ENCODE data around the gene CHST11. TPM values are rescaled to one million over a fixed set of nuclear protein-coding genes. Genes with fewer than 3 reads are reported as not detected.

CHST11 gene
- total RNA-seq, 4 donors from 2014 or later: 2.1 to 7.3 (median 4.9) TPM

DNA sequence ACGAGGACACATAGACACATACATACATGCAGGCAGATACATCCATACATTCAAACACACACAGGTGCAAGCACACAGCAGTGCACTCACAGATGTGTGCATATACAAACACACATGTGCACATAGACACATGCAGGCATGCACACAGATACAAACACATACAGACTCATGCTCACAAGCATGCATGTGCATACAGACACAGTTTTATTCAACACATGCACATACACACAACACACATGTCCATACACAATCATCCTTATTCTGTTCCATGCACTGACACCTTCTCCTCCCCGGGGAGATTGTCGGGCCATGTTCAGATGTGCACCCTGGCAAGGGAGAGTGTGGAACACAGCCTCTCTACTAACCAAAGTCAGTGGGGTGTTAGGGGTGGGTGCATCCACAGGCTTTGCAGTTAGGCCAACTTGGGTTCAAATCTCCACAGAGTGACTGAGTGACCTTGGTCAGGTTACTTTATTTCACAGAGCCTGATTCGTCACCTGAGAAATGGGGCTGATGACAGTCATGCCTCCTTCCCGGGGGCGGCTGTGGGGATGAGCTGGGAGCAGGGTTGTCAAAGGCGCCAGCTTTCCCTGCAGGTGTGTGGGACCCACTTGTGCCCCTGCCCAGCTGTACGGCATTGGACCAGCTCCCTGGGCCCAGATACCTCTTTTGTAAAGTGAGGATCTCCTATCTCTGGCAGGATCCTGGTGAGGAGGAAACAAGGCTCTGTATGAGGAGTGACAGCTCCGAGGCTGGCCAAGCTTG, 251.2 kb downstream of the CHST11 start:
- intact Hi-C loops (cut with DNase I; ENCODE audit: low total_unique reads): no loop called here
- H3K4me3 ChIP-seq (ENCODE audit: low read depth, poor library complexity, severe bottlenecking): no peak overlapping the region
- WGBS, 2 donors: 90 to 93% methylated on average over 9 of the region's 9 CpGs
- no peak for DNase-seq (ENCODE audit: low spot score in 2 of 2)
- no peak for TF ChIP-seq POLR2A (IDR thresholded peaks at IDR 0.05)
- TF ChIP-seq CTCF (IDR thresholded peaks at IDR 0.05): no peak

DNA sequence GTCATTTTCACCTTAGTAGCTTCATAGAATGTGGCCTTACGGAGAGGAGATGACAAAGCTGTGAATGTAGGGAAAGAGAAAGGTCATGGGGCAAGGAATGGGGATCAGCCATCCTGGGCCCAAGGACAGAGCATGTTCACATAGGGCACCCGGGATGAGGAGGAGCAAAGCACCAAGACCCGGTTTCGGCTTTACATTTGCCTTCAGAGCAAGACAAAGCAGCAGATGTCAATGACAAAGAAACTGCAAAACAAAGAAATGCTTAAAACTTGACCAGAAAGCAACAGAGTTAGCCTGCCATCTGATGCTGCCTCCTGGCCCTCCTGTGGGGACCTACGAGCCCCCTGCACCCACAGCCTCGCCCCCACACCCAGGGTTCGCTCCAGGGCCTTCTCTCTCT, 252.1 kb downstream of the CHST11 start:
- TF ChIP-seq CTCF (IDR thresholded peaks at IDR 0.05) (no peak), POLR2A (IDR thresholded peaks at IDR 0.05) (no peak)
- WGBS, 2 donors: 86 to 92% methylated on average over 7 of the region's 7 CpGs
- no peak for DNase-seq (ENCODE audit: low spot score in 2 of 2)
- intact Hi-C loops (cut with DNase I; ENCODE audit: low total_unique reads): no loop called here
- no peak overlapping the region for H3K4me3 ChIP-seq (ENCODE audit: low read depth, poor library complexity, severe bottlenecking)

- WGBS, 2 donors: 85 to 87% methylated on average over 9 of the region's 9 CpGs
- TF ChIP-seq POLR2A (IDR thresholded peaks at IDR 0.05) (no peak), CTCF (IDR thresholded peaks at IDR 0.05) (no peak)
- no peak for DNase-seq (ENCODE audit: low spot score in 2 of 2)
- intact Hi-C loops (cut with DNase I; ENCODE audit: low total_unique reads): no loop called here
- no peak overlapping the region for H3K4me3 ChIP-seq (ENCODE audit: low read depth, poor library complexity, severe bottlenecking)
Observed at GRCh38 chr12:104709692-104710435, 253.1 kb downstream of the CHST11 start.

DNA sequence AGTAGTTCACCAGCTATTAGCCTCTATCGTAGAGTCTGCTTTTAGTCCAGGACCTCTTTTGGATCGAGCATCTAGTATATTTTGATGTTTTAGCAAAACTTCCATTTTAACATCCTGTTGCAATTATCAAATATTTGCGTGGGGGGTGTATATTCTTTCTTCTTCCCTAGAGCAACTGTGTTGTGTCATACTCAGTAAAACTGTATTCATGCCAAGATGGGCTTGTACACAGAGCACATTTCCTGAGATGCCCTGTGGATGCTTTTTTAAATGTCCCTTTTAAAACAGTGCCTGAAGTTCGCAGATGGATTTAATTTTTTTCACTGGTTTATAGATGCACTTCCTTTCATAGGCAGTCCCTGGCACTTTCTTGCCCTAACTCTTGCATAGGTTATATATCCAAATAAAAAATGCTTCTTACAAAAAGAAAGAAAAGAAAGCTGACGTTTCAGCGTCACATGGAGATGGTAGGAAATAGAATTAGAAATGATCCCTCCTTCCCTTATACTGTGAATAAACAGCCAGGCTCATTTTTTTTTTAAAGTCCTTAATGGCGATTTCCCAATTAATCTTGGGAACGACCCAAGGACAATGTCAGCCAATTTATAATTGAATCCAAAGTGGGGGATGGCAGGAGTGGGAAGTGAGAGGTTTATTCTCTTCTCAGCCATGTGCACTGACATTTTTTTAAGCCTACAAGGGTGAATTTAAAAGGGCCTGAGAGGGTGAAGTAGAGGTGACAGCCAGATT, 254.4 kb downstream of the CHST11 start:
- no peak overlapping the region for H3K4me3 ChIP-seq (ENCODE audit: low read depth, poor library complexity, severe bottlenecking)
- 20 to 28% methylated on average over 8 of the region's 8 CpGs for WGBS, 2 donors
- intact Hi-C loops (cut with DNase I; ENCODE audit: low total_unique reads): no loop called here
- no peak for TF ChIP-seq CTCF (IDR thresholded peaks at IDR 0.05)
- no peak for TF ChIP-seq POLR2A (IDR thresholded peaks at IDR 0.05)
- DNase-seq (ENCODE audit: low spot score in 2 of 2): no peak

GRCh38 chr12:104712477-104712876, 255.7 kb downstream of the CHST11 start:
- no peak for TF ChIP-seq CTCF (IDR thresholded peaks at IDR 0.05)
- TF ChIP-seq POLR2A (IDR thresholded peaks at IDR 0.05): no peak
- 84 to 85% methylated on average over 6 of the region's 6 CpGs for whole genome bisulfite sequencing, 2 donors
- H3K4me3 ChIP-seq (ENCODE audit: low read depth, poor library complexity, severe bottlenecking): no peak overlapping the region
- DNase-seq (ENCODE audit: low spot score in 2 of 2): no peak
- intact Hi-C loops (cut with DNase I; ENCODE audit: low total_unique reads): no loop called here
